Keratinocyte (primary cell): ENCODE data around the gene TMEM200C.

Experiments
- EZH2 ChIP-seq: IDR thresholded peaks from one replicate; pipeline ENCODE4 v1.6.1; 2012; ENCODE audit warnings: inconsistent platforms, mild to moderate bottlenecking, low read length, moderate library complexity
- TF ChIP-seq, protein P1 (sequence below), 3 experiments: IDR thresholded peaks in 1 of 3; conservative IDR thresholded peaks in 1 of 3; optimal IDR thresholded peaks in 1 of 3; 2 replicates in 2 of 3; 3 replicates in 1 of 3; pipeline versions ENCODE3 to v1.5.1; 2011; ENCODE audit warnings: low read length in 3 of 3, mild to moderate bottlenecking in 3 of 3, moderate library complexity in 2 of 3, control low read depth in 1 of 3, inconsistent platforms in 1 of 3; ENCODE audit not compliant: insufficient read depth in 2 of 3; ENCODE audit errors: extremely low read depth in 1 of 3

DNA sequence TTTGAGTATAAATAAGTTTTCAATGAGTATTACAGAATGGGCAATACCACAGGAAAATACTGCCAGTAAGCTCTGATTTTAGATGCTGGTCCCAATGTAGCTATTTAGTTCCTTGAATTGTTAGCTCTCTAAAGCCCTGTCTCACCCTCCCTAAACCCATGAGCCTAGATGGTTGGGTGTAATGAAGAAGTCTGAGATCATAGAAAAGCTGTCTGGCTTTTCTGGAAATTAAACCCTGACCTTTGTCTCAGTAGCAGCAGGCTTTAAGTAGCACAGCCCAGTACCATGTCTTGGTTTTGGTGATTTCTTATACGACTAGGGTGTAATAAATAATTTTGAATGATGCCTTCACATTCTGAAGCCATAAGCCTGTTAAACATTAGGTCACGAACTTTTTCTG lies 55.3 kb downstream of the TMEM200C start:
- TF ChIP-seq, protein P1, sequence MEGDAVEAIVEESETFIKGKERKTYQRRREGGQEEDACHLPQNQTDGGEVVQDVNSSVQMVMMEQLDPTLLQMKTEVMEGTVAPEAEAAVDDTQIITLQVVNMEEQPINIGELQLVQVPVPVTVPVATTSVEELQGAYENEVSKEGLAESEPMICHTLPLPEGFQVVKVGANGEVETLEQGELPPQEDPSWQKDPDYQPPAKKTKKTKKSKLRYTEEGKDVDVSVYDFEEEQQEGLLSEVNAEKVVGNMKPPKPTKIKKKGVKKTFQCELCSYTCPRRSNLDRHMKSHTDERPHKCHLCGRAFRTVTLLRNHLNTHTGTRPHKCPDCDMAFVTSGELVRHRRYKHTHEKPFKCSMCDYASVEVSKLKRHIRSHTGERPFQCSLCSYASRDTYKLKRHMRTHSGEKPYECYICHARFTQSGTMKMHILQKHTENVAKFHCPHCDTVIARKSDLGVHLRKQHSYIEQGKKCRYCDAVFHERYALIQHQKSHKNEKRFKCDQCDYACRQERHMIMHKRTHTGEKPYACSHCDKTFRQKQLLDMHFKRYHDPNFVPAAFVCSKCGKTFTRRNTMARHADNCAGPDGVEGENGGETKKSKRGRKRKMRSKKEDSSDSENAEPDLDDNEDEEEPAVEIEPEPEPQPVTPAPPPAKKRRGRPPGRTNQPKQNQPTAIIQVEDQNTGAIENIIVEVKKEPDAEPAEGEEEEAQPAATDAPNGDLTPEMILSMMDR (optimal IDR thresholded peaks at IDR 0.05 in 1 of 3, IDR thresholded peaks at IDR 0.05 in 1 of 3, conservative IDR thresholded peaks at IDR 0.05 in 1 of 3; ENCODE audit: extremely low read depth in 1 of 3, insufficient read depth in 2 of 3, low read length in 3 of 3), result no peak
- TF ChIP-seq EZH2, result no peak
